ENCODE data around the gene NOTCH2.

DNA sequence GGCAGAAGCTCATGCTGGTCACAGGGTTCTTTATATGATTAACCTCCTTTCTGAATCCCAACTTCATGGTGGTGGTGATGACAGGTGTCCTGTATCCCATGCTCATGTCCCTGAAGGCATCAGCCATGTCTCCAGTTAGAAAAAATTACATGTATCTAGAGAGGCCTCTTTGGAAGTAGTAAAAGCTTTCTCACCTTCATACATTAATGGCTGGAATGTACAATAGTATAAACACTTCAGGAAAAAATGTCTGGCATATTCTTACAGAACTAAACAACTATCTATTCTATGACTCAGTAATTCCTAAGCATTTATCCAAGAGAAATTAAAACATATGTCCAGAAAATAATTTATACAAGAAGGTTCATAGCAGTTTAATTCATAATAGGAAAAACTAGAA lies 207.2 kb downstream of the NOTCH2 start:
- TF ChIP-seq ZNF274 (IDR thresholded peaks at IDR 0.05; ENCODE audit: low read length) (no peak), ZNF274 (tag by site-specific recombination; IDR thresholded peaks at IDR 0.05; ENCODE audit: borderline replicate concordance) (no peak), SETDB1 (IDR thresholded peaks at IDR 0.05; ENCODE audit: insufficient read length, low read length) (no peak), ZNF350 (tag by site-specific recombination; IDR thresholded peaks at IDR 0.05) (no peak), ZNF10 (tag by site-specific recombination; IDR thresholded peaks at IDR 0.05) (no peak), KLF16 (tag by site-specific recombination; IDR thresholded peaks at IDR 0.05) (no peak), YY1 (tag by site-specific recombination; IDR thresholded peaks at IDR 0.05) (no peak), ZNF184 (tag by site-specific recombination; IDR thresholded peaks at IDR 0.05) (no peak)
- TF ChIP-seq, protein P1, sequence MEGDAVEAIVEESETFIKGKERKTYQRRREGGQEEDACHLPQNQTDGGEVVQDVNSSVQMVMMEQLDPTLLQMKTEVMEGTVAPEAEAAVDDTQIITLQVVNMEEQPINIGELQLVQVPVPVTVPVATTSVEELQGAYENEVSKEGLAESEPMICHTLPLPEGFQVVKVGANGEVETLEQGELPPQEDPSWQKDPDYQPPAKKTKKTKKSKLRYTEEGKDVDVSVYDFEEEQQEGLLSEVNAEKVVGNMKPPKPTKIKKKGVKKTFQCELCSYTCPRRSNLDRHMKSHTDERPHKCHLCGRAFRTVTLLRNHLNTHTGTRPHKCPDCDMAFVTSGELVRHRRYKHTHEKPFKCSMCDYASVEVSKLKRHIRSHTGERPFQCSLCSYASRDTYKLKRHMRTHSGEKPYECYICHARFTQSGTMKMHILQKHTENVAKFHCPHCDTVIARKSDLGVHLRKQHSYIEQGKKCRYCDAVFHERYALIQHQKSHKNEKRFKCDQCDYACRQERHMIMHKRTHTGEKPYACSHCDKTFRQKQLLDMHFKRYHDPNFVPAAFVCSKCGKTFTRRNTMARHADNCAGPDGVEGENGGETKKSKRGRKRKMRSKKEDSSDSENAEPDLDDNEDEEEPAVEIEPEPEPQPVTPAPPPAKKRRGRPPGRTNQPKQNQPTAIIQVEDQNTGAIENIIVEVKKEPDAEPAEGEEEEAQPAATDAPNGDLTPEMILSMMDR (tag by site-specific recombination; IDR thresholded peaks at IDR 0.05): no peak
- TF ChIP-seq, protein P2, sequence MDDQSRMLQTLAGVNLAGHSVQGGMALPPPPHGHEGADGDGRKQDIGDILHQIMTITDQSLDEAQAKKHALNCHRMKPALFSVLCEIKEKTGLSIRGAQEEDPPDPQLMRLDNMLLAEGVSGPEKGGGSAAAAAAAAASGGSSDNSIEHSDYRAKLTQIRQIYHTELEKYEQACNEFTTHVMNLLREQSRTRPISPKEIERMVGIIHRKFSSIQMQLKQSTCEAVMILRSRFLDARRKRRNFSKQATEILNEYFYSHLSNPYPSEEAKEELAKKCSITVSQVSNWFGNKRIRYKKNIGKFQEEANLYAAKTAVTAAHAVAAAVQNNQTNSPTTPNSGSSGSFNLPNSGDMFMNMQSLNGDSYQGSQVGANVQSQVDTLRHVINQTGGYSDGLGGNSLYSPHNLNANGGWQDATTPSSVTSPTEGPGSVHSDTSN (CRISPR knock-in tag; IDR thresholded peaks at IDR 0.05): no peak
